Right lobe of liver (tissue), 6 donors: ENCODE results near the gene PEPD. TPM values are rescaled to one million over a fixed set of nuclear protein-coding genes. Genes with fewer than 3 reads are reported as not detected.
A peak's percentile ranks its signal among the peaks of the same experiment; 100 is the strongest.

Experiments
- ATAC-seq, 4 donors: fragments of 200-7000 bp; cut with Tn5 transposase; one replicate each; pipeline ENCODE4 v1.9.1; 2020; ENCODE audit warnings: mild to moderate bottlenecking in 4 of 4, moderate library complexity in 4 of 4
- DNase-seq, 3 donors: peaks; one replicate each; pipeline ENCODE4 v3.0.0-alpha.2; 2020
- H3K27ac ChIP-seq, 3 donors: fragments of 200-600 bp; one replicate each; pipeline ENCODE4 v1.8.0; 2022
- H3K27me3 ChIP-seq, 2 donors: fragments of 200-600 bp; one replicate each; pipeline ENCODE4 v1.8.0; 2022
- H3K36me3 ChIP-seq, 4 donors: fragments of 200-600 bp; sonication (generic) in 1 of 4; one replicate each; pipeline versions ENCODE4 v1.5.1 to v1.8.0; 2017 to 2022; ENCODE audit warnings: control low read depth in 1 of 4
- H3K4me1 ChIP-seq, 4 donors: fragments of 200-600 bp; sonication (generic) in 1 of 4; one replicate each; pipeline versions ENCODE4 v1.5.1 to v1.8.0; 2017 to 2022; ENCODE audit warnings: control low read depth in 1 of 4
- H3K4me3 ChIP-seq, 3 donors: fragments of 200-600 bp; one replicate each; pipeline ENCODE4 v1.8.0; 2022
- H3K9me3 ChIP-seq, 4 donors: fragments of 200-600 bp; sonication (generic) in 1 of 4; one replicate each; pipeline versions ENCODE4 v1.5.1 to v1.8.0; 2017 to 2022; ENCODE audit warnings: control low read depth in 1 of 4
- POLR2A ChIP-seq: fragments of 450-650 bp; IDR thresholded peaks from one replicate; pipeline ENCODE4 v1.6.1; 2017; ENCODE audit warnings: antibody characterized with exemption, mild to moderate bottlenecking
- WGBS: methylation state at CpG from one replicate; pipeline ENCODE4 v1.1.6; 2018; ENCODE audit warnings: low coverage, low lambda C conversion rate; ENCODE audit not compliant: insufficient coverage; ENCODE audit errors: missing lambda C conversion rate; 5-methylcytosine and 5-hydroxymethylcytosine counted together
- intact Hi-C, 2 donors: fragments of 100-400 bp; cut with DNase I; formaldehyde crosslinking; loops; one replicate each; pipeline versions ENCODE4 v1.11.2 to v1.14.1; 2022
- total RNA-seq, 6 experiments: library from RNA; depleted of rRNA in 2 of 6; stranded (reverse); fragments of >200 nt in 2 of 6; fragmentation: NEBNext Ultra II Directional in 3 of 6; extraction: Animal tissue kit (Norgen Biotek cat#: 25700) in 3 of 6; gene quantifications; one replicate each; pipeline versions ENCODE4 v1.1.0 to v1.2.4, GENCODE V29; 2016 to 2023
- TF ChIP-seq, protein P1 (sequence below), 4 donors: fragments of 200-600 bp in 3 of 4; fragments of 450-650 bp in 1 of 4; IDR thresholded peaks; one replicate each; pipeline versions ENCODE4 v1.5.1 to v1.8.0; 2016 to 2022; ENCODE audit warnings: antibody characterized with exemption in 4 of 4, mild to moderate bottlenecking in 2 of 4
- donor health status: DM: no; HTN: yes; CAD: no.
- donor health status: DM: no; HTN: no; CAD: no.
- donor health status: DM: no; HTN: no; CAD: no.
- donor health status: DM: no; HTN: yes; CAD: no.
- donor health status: DM: no; HTN: yes; CAD: no.

Gene PEPD
- total RNA-seq, 6 experiments from 2014 or later: 121 to 261 (median 167) TPM

DNA sequence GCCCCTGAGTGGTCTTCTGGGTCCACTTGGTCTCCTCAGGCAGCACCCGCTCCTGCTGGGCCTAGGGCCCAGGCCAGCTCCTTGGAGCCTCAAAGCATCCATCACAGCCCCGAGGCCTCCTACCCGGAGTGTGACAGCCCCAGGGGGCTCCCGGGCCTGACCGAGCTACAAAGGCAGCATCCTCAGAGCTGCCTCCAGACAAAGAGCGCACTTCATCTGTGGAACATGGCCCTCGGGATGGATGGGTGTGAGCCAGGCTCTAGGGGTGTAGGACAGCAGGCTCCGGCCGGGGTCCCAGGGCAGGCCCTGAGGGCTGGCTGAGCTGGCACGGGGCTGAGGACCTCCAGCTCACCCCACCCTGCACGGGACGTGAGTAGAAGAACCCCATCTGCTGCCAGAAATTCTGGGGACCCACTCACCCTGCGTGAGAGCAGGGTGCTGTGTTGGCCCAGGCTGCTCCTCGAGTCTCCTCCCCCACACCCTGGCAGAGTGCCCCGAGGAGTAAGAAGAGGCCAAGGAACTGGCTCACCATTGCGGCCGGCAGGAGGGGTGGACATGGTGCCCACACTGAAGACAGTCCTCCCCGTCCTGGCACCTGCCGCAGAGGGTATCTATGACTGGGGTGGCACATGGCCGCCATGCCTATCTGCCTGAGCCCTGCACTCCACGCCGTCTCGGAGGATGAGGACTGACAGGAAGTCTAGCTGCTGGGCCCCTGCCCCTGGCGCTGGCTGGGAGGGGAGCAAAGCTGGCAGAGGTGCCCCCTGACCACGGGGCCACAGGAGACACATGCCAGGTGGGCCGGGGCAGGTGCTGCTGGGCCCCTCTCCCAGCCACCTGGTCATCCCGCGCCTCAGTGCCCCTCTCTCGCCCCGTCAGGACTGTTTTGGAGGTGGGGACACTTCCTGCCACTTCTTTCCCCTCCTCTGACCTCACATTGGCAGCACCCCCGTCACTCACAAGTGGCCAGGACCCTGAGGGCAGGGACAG lies 125.7 kb downstream of the PEPD start:
- intact Hi-C loops: no loop called here
- DNase-seq (peak in 2 of 3 donors; percentile 27 to 56), ATAC-seq (no peak)
- no peak overlapping the region for H3K4me3 ChIP-seq
- no peaks in the 10 kb centered on the region for H3K36me3 ChIP-seq
- no peaks in the 10 kb centered on the region for H3K27me3 ChIP-seq
- peaks cover 0 to 96% (median 47%) of the 10 kb centered on the region in 4 donors for H3K4me1 ChIP-seq
- 70% methylated on average over 5 of the region's 31 CpGs for WGBS
- H3K27ac ChIP-seq: peak overlapping the region in 1 of 3 donors; percentile 66
- TF ChIP-seq, protein P1, sequence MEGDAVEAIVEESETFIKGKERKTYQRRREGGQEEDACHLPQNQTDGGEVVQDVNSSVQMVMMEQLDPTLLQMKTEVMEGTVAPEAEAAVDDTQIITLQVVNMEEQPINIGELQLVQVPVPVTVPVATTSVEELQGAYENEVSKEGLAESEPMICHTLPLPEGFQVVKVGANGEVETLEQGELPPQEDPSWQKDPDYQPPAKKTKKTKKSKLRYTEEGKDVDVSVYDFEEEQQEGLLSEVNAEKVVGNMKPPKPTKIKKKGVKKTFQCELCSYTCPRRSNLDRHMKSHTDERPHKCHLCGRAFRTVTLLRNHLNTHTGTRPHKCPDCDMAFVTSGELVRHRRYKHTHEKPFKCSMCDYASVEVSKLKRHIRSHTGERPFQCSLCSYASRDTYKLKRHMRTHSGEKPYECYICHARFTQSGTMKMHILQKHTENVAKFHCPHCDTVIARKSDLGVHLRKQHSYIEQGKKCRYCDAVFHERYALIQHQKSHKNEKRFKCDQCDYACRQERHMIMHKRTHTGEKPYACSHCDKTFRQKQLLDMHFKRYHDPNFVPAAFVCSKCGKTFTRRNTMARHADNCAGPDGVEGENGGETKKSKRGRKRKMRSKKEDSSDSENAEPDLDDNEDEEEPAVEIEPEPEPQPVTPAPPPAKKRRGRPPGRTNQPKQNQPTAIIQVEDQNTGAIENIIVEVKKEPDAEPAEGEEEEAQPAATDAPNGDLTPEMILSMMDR (IDR thresholded peaks at IDR 0.05): no peak
- no peak for TF ChIP-seq POLR2A
- no peaks in the 10 kb centered on the region for H3K9me3 ChIP-seq

DNA sequence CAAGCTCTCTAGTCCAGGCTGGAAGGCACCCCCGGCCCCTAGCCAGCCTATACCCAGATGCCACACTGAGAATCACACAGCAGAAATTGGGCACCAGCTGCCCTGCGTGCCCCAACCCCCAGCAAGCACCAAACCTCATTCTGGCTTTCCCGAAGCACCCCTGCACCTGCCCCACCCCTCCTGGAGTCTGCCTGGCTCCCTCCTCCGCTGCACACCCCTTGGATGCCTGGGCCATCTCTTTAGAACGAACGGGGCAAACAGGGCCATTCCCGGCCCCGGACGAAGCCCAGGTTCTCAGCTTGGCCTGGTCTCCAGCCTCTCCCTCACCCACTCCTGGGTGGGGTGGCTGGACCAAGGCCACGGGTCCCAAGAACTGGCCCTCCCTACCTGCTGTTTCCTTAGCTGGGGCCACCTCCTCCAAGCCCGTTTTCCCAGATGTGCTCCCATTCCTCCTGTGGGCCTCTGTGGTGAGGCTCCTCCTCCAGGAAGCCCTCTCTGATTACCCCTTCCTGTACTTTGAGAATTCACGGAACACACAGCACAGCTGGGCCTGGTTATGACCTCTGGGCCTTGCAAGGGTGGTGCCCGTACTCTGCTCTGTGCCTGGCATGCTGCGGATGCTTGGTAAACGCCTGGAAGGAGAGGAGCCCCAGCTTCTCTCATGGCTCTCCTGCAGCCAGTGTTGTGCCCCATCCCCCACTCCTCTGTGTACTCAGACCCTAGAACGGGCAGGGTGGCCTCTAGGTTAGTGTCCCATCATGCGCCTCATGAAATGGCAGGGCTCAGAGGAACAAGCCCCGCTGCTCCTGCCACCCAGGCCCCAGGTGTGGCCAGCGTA lies 126.6 kb downstream of the PEPD start:
- intact Hi-C loops: no loop called here
- peak in 2 of 3 donors; percentile 25 to 53 for DNase-seq
- Histone ChIP-seq H3K4me1 (peaks cover 0 to 96% (median 47%) of the 10 kb centered on the region in 4 donors), H3K27ac (peak overlapping the region; percentile 14 to 66 (median 51)), H3K9me3 (no peaks in the 10 kb centered on the region), H3K27me3 (no peaks in the 10 kb centered on the region), H3K4me3 (no peak overlapping the region), H3K36me3 (no peaks in the 10 kb centered on the region)
- TF ChIP-seq POLR2A: no peak
- TF ChIP-seq, protein P1 (IDR thresholded peaks at IDR 0.05): no peak
- 33% methylated on average over 10 of the region's 19 CpGs for WGBS
- ATAC-seq: no peak

DNA sequence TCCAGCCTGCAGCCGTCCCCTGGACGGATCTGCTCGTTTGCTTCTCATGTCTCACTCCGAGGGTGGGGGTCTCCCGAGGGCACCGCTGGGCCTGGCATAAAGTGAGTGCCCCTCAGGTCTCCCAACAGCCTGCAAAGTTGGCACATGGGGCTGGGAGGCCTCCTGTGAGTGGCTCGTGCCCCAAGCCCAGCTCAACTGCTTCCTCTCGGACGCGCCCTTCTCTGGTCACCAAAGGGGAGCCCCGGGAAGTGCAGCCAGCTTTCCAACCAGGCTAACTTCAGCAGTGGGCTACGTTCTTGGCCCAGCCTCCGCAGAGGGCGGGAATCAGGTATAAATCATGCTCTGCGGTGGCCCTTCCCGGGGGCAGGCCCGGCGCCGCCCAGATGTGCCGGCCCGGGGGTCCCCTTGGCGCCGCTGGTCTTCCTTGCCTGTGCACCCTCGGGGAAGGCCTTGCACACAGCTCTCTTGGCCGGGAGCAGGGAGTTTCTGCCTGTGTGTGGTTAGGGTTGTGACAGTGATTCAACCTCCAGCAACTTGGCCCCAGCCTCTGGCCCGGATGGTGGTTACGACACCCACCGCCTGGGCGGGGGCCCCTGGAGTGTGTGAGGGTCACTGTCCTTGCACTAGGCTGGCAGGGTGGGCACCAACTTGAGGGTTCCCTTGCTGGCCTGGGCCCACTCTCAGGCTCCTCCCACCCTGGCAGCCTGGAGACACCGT lies 127.4 kb downstream of the PEPD start:
- 18% methylated on average over 6 of the region's 30 CpGs for WGBS
- DNase-seq: peak; percentile 78 to 91 (median 87)
- TF ChIP-seq POLR2A: peak; percentile 88
- TF ChIP-seq, protein P1 (IDR thresholded peaks at IDR 0.05): no peak
- no peaks in the 10 kb centered on the region for H3K9me3 ChIP-seq
- peaks cover 0 to 96% (median 49%) of the 10 kb centered on the region in 4 donors for H3K4me1 ChIP-seq
- intact Hi-C loops: no loop called here
- peak; percentile 48 to 66 (median 56) for ATAC-seq
- H3K27me3 ChIP-seq: no peaks in the 10 kb centered on the region
- H3K27ac ChIP-seq: peak overlapping the region; percentile 51 to 81 (median 66)
- no peak overlapping the region for H3K4me3 ChIP-seq
- H3K36me3 ChIP-seq: no peaks in the 10 kb centered on the region
